Lower leg skin (tissue), 3 donors: Measurements from ENCODE around the gene CPN1.

Source experiments
- POLR2A ChIP-seq, 2 donors: fragments of 450-650 bp; IDR thresholded peaks; one replicate each; pipeline ENCODE4 v1.6.1; 2016 to 2017; ENCODE audit warnings: antibody characterized with exemption in 2 of 2, mild to moderate bottlenecking in 1 of 2, moderate library complexity in 1 of 2
- TF ChIP-seq, protein P1 (sequence below), 3 donors: fragments of 450-650 bp; IDR thresholded peaks; one replicate each; pipeline ENCODE4 v1.5.1; 2016; ENCODE audit warnings: antibody characterized with exemption in 3 of 3, mild to moderate bottlenecking in 3 of 3, moderate library complexity in 2 of 3

DNA sequence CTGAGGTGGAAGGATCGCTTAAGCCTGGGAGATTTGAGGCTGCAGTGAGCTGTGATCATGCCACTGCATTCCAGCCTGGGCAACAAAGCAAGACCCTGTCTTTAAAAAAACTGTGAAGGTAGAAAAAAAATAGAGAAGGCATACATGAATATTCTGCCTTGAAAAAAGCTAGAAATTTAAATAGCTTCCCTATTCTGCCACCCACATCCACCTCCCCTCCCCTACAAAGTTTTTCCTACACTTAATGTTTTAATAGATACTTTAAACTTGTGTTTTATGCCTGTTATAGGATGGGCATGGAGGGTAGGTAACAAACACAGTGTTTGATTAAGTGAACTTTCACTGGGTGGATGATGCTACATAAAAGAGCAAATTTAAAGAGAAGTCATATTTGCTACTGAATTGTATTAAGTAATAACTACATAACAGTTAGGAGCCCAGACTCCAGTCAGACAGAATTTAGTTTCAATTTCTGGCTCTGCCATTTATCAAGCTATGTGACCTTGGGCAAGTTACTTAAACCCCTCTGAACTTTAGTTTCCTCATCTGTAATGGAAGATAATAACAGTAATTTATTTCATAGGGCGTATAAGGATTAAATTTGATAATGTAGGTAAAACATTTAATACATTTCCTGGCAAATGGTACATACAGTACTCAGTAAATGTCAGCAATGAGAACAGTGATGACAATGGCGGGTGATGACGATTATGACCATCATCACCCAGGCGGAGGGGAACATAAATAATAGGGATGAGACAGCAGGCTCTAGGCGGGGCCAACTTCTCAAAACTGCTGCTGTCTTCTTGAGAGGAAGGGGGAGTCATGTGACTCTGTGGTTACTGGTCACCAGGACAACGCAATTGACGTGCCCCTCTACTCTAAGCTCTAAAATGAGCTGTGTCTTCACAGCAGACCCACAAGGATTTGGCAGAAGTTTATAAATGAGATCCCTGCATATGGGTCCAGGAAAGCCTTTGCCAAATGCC, 87.7 kb downstream of the CPN1 start:
- TF ChIP-seq, protein P1, sequence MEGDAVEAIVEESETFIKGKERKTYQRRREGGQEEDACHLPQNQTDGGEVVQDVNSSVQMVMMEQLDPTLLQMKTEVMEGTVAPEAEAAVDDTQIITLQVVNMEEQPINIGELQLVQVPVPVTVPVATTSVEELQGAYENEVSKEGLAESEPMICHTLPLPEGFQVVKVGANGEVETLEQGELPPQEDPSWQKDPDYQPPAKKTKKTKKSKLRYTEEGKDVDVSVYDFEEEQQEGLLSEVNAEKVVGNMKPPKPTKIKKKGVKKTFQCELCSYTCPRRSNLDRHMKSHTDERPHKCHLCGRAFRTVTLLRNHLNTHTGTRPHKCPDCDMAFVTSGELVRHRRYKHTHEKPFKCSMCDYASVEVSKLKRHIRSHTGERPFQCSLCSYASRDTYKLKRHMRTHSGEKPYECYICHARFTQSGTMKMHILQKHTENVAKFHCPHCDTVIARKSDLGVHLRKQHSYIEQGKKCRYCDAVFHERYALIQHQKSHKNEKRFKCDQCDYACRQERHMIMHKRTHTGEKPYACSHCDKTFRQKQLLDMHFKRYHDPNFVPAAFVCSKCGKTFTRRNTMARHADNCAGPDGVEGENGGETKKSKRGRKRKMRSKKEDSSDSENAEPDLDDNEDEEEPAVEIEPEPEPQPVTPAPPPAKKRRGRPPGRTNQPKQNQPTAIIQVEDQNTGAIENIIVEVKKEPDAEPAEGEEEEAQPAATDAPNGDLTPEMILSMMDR (IDR thresholded peaks at IDR 0.05) = no peak
- TF ChIP-seq POLR2A (IDR thresholded peaks at IDR 0.05) = no peak
